Cerebellar nuclear complex (tissue), 1 donor: ENCODE measurements around the gene TRIM41.
"Not testable (repeated sequence)": the region's sequence is repeated elsewhere in the genome, so short reads cannot be mapped to it uniquely, and the experiment has no call there.

Experiments used
- DNase-seq, 2 experiments: peaks; one replicate each; lab custom pipeline; 2025; lab: John Stamatoyannopoulos, UW

The TRIM41 gene

DNA sequence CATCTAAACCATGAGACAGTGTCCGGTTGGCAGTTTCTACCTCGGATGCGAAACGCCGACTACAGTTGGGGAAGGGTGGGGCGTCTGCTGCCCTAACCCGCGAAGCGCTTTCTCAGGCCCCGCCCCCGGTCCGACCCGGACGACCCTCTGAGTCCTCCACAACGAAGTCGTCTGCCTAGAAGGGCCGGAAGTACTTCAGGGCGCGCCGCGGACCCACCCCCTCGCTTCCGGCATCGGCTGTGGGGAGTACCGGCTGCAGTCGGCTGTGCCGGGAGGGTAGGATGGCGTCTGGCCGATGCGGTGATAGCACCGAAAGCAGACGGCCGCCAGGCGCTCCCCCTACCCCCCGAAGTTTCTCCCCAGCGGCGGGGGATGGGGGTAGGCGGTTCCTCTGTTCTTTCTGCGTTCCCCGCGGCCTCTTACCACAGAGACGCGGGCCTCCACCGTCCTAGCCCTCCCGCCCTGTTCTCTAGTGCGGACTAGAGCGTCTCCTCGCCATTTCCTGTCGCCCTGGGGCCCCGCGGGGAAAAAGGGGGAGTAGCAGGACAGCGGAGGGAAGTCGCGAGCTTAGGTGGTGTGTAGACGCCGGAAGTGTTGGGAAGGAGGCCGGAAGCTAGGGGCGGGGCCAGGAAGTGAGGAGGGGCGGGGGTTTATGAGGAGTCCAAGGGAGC is at the start of gene TRIM41:
TRIM41 (plus strand) TSS at position 224 of the 671 bp plus-strand sequence. CDS start 719 bp downstream, outside the sequence.
- DNase-seq, result no peak

- no peak for DNase-seq
Observed at GRCh38 chr5:181173420-181174342, 49.4 kb upstream of the TRIM41 start.

GRCh38 chr5:181176254-181176952 is 46.7 kb upstream of the TRIM41 start:
- no peak for DNase-seq

- DNase-seq, result not testable (repeated sequence)
Observed at GRCh38 chr5:181177559-181177958, 45.5 kb upstream of the TRIM41 start.

DNA sequence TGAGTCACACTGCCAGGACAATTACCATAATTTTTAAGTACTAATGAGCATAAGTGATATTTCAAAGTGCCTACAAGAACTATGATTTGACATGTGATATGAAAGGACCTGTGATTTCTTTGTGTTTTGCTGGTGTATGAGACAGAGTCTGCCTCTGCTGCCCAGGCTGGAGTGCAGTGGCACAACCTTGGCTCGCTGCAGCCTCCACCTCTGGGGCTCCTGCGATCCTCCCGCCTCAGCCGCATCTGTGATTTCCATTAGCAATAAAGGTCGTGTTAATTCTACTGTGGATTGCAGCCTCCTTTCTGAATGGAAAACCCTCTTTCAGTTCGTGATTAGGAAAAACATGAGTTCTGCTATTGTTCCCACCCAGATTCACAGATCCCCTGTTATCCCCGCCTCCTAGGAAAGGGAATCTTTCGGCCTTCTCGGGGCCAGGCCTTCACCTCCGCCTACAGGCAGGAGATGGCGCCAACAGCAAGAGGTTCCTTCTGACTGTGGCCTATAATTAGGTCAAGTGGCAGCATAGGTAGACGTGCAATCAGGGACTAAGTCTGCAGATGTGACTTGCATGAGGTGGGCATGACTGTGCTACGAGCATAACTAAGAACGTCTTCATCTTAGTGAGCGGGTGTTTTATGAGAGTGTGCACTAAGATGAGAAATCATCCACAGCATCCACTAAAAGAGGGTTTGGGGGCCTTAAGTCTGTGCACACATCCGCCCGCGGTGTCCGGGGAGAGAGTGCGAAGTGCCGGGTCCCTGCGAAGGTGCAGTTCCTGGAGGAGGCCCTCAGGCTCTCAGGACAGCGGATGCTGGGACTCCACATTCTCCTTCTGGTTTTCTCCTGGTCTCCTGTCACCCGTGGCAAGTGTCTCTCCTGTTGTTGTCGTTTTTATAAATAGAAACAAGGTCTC is 41.2 kb upstream of the TRIM41 start:
- no peak for DNase-seq

GRCh38 chr5:181182651-181183050 is 40.4 kb upstream of the TRIM41 start:
- DNase-seq, result no peak

DNA sequence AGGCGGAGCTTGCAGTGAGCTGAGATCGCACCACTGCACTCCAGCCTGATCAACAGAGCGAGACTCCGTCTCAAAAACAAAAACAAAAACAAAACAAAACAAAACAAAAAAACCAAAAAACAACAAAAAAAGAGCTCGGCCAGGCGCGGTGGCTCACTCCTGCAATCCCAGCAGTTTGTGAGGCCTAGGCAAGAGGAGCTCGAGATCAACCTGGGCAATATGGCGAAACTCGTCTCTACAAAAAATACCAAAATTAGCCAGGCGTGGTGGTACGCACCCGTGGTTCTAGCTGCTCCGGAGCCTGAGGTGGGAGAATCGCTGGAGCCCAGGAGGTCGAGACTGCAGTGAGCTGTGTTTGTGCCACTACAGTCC is 38.2 kb upstream of the TRIM41 start:
- DNase-seq, result no peak

DNA sequence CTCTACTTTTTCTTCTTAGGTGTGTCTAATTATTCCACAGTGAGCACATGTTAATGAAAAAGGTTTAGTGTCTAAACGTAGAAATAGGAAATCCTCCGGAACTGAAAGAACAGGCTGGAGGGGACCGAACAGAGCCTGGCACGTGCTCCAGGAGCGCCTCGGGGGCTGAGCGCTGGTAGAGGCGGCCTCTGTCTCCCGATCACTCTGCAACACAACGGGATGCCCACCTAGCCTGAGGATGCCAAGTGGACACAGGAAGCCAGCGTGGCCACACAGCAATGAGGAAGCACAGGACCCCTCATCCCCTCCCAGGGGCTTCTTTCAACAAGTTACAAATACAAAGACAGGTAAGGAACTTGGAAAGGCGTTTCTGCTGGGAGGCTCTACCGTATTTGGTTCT is 37.5 kb upstream of the TRIM41 start:
- DNase-seq, result no peak

- DNase-seq, result no peak
Observed at GRCh38 chr5:181186022-181186421, 37.1 kb upstream of the TRIM41 start.

DNA sequence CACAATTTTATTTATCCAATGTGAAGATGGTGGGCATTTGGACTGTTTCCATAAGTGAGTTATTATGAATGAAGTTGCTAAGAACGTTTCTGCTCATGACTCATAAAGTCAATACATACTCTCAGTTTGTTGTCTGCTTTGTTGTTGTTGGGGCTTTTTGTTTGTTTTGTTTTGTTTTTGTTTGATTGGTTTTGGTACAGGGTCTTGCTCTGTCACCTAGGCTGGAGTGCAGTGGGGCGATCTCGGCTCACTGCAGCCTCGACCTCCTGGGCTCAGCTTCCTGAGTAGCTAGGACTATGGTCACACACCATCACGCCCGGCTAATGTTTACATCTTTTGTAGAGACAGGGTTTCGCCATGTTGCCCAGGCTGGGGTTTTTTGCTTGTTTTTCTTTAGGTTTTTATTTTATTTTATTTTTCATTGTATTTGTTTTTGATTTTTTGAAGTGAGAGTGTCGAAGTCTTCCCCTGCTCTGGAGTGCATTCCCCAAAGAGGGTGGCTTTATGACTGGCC is 36.0 kb upstream of the TRIM41 start:
- no peak for DNase-seq

DNA sequence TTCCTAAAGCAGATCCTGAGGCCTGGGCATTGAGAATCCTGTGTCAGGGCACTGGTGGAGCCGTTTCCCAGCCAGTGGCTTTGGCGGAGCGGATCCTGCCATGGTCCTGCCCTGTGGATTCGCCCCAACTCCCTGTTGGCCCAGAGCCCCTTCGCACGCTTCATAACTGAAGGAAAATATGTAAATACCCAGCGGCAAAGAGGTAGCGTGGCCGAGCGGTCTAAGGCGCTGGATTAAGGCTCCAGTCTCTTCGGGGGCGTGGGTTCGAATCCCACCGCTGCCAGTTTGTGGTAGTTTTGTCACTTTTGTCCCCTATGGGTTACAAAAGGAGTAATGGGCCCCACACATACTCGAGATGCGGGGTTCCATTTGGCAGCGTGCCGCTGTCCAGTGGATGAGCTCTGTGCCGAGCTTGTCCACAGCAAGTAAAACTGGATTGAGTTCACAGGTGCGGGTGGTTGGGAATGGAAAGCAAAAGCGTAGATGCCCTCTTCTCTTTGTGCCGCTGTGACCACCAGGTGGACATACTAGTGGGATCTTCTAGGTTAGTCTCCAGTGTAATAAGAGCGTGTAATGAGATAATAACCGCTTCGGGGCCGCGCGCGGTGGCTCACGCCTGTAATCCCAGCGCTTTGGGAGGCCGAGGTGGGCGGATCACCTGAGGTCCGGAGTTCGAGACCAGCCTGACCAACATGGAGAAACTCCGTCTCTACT is 35.4 kb upstream of the TRIM41 start:
- DNase-seq, result no peak

GRCh38 chr5:181188700-181189362 is 34.2 kb upstream of the TRIM41 start:
- DNase-seq, result no peak

DNA sequence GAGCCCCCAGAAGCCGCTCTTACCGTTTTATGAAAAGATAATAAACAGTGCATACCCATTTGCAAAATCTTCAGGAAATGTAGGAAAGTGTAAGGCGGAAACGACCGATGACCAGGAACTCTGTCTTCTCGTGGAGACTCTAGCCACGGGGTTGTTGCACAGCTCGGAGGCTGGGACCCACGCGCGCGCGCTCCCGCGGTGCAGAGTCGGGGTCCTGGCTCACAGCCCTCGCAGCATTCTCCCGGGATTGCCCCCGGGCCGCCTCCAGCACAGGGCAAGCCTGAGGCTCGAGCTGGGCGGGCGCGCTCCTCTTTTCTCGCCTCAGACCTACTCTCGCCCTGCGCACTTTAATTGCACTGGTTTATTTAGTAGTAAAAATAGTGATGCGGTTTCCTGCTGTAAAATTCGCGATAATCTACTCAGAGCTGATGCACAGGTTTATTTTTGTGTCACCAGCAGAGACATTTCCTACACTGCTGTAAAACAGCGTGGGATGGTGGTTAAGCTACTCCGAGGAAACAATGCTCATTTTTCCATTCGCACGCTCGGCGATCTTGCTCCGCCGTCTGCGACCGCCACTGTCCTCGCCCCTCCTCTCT is 33.6 kb upstream of the TRIM41 start:
- no peak for DNase-seq

- no peak for DNase-seq
Observed at GRCh38 chr5:181189962-181190710, 32.9 kb upstream of the TRIM41 start.

- DNase-seq, result no peak
Observed at GRCh38 chr5:181190711-181191525, 32.2 kb upstream of the TRIM41 start.

GRCh38 chr5:181191526-181192336 is 31.4 kb upstream of the TRIM41 start:
- DNase-seq, result no peak
